Stimulated activated naive CD8-positive, alpha-beta T cell treated with anti-CD3 and anti-CD28 coated beads, Interleukin-15, amount 100 ng/mL, for 72 hours (primary cell): ENCODE results near the gene POLR3K.

Experiments
- ATAC-seq: fragments of 150-1000 bp; cut with Tn5 transposase; 2 replicates; pipeline ENCODE4 v1.10.0; 2021; ENCODE audit warnings: mild to moderate bottlenecking, moderate library complexity
- DNase-seq, 2 donors: peaks; one replicate each; pipeline ENCODE4 v3.0.0; 2021 to 2022
- H3K27ac Mint-ChIP-seq, 2 donors: one replicate each; pipeline ENCODE4 v1.8.0; 2022; ENCODE audit warnings: mild to moderate bottlenecking in 2 of 2, mixed read lengths in 2 of 2, moderate library complexity in 2 of 2
- H3K27me3 Mint-ChIP-seq: one replicate; pipeline ENCODE4 v1.8.0; 2022; ENCODE audit warnings: mixed read lengths
- H3K4me1 Mint-ChIP-seq: one replicate; pipeline ENCODE4 v1.8.0; 2022; ENCODE audit warnings: mild to moderate bottlenecking, mixed read lengths
- H3K4me3 Mint-ChIP-seq, 2 donors: one replicate each; pipeline ENCODE4 v1.8.0; 2022; ENCODE audit warnings: mild to moderate bottlenecking in 2 of 2, mixed read lengths in 2 of 2, moderate library complexity in 1 of 2
- H3K9me3 Mint-ChIP-seq, 2 donors: one replicate each; pipeline ENCODE4 v1.8.0; 2022; ENCODE audit warnings: mixed read lengths in 2 of 2

POLR3K gene

DNA sequence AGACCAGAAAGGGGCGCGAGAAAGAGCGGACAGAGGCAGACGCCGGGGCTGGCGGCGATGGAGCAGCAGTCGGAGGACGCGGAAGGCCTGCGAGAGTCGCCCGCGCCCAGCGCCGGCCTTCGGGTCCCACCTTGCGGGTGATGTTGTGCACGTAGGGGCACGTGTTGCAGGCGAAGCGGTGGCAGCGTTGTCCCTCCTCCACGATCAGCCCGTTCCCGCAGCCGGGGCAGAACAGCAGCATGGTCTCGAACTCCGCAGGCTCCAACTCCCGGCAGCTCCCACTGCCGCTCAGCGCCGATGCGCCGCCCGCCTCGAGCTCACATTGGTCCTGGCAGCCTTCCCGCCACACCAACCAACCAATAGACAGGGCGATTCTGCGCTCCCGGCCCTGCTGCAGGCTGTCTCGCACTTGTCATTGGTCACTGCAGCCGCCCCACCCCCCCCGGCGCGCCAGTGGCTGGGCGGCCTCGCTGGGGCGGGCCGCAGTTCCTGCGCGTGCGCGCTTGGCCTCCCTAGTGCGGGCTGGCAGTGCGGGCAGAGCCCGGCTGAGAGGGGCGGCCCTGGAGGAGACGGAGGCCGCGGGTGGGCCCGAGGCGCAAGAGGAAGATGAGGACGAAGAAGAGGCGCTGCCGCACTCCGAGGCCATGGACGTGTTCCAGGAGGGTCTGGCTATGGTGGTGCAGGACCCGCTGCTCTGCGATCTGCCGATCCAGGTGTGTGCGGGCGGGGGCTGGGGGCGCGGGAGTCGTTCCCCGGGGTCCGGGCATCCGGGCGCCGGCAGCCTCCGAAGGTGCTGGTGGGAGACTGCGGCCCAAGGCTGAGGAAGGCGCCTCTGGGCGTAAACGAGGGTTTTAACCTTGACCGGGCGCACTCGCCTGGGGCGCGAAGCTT, at the start of gene POLR3K, which contains the start of gene SNRNP25:
Gene POLR3K (minus strand): TSS at position 263 of the 891 bp plus-strand sequence. CDS start 22 bp downstream, at position 241.
Gene SNRNP25 (plus strand): TSS at position 483 of the 891 bp plus-strand sequence. CDS start 189 bp downstream, at position 672.
- Mint-ChIP-seq H3K9me3 (no peaks in the 10 kb centered on the region), H3K27ac (peak within 1 kb of the TSS; percentile 96 to 98), H3K4me1 (peaks cover 35% of the 10 kb centered on the region)

DNA sequence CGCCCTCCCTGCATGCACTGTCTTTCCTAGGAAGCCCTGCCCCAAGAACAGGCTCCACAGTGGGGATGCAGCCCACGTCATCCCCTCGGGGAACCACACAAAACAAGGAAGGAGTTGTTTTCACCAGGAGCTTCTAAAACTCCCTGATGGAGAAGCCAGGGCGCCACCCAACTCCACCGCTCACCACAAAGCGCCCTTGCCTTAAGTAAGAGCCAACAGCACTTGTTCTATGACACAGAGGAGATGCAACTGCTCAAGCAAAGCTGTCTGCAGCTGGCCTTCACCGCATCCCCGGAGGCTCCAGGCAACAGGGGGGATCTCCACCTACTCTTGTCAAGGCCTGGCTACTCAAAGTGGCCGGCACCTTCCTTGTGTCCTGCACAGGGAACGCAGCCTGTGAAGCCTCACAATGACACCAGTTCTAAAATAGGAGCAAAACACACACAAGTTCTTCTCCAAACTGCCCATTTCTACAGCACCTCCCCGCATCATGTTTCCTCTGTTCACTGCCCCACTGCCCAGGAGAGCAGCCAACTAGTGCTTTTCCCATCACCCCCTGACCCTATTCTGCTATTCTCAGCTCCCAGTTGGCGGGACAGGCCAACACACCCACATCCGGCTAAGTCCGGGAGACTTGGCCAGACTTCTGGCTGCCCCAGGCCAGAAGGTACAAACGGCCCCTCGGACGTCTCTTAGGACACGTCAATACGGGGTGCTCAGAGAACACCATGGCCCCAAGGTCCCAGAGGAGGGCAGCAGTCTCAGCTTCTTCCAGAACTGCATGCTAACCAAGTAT, 48.9 kb upstream of the POLR3K start:
- Mint-ChIP-seq H3K27ac (no peak overlapping the region), H3K4me3 (no peak overlapping the region), H3K27me3 (no peaks in the 10 kb centered on the region), H3K4me1 (peaks cover 8% of the 10 kb centered on the region), H3K9me3 (no peaks in the 10 kb centered on the region)
- DNase-seq: no peak
- no peak for ATAC-seq

More for the DNA sequence above, at the start of gene POLR3K, which contains the start of gene SNRNP25:
- ATAC-seq (peak; percentile 98), DNase-seq (peak; percentile 98)
- Mint-ChIP-seq H3K4me3 (peak within 1 kb of the TSS; percentile 91 to 100), H3K27me3 (no peaks in the 10 kb centered on the region)

DNA sequence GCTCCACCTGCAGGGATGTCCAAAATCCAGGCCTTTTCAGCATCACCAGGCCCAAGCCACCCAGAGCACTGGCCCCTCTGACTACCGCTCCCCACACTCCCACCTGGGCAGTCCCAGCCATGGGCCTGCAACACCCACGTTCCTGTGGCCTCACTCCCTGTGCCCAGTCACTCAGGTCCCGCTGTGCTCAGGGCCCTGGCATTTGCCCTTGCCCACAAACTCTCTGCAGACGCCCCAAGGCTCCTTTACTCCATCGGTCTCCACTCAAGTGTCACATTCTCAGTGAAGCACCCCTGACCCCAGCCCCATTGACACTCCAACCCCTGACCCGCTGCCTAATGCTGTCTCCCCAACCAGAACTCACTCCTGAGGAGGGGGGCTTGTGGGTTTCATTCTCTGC, 48.2 kb upstream of the POLR3K start:
- Mint-ChIP-seq H3K27ac (peak overlapping the region in 1 of 2 donors; percentile 19), H3K4me3 (no peak overlapping the region), H3K9me3 (no peaks in the 10 kb centered on the region), H3K27me3 (no peaks in the 10 kb centered on the region), H3K4me1 (peaks cover 14% of the 10 kb centered on the region)
- ATAC-seq (no peak), DNase-seq (no peak)

DNA sequence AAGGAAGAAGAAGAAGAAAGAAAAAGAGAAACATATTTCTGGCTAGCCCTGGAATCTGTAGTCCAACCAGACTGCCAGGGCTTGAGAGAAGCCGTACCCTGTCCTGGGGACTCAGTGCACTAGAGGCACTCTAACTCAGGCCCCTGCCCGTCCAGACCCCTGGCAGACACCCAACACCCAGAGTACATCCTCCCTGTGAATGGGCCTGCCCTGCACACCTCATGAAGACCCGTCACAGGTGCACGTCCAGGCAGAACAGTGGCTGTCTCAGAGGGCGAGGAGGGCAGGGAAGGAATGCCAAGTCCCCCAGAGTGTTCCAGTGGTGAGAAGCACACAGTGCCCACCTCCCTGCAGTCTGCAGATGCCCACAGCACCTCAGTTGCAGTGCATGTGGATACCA, 47.6 kb upstream of the POLR3K start:
- H3K4me1 Mint-ChIP-seq: peaks cover 14% of the 10 kb centered on the region
- H3K27ac Mint-ChIP-seq: no peak overlapping the region
- H3K4me3 Mint-ChIP-seq: no peak overlapping the region
- no peaks in the 10 kb centered on the region for H3K27me3 Mint-ChIP-seq
- no peak for ATAC-seq
- H3K9me3 Mint-ChIP-seq: no peaks in the 10 kb centered on the region
- no peak for DNase-seq

DNA sequence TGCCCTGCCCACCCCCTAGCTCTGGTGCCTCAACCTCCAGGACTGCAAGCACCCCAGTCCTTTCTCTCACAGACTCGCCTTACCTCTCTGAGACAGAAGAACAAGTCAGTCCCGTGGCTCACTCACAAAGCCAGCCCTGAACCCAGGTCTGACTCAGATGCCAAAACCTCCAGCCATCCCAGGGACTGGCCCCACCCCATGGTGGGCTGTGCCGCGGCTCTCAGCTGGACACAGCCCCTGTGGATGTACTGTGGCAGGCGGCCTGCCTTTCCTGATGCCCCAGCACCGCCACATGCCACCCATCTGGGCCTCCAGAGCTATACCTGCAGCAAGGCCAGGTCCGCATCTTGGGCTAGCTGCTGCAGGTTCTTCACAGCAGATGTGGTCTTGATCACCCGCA, 44.4 kb upstream of the POLR3K start:
- ATAC-seq (no peak), DNase-seq (no peak)
- Mint-ChIP-seq H3K27me3 (no peaks in the 10 kb centered on the region), H3K4me3 (no peak overlapping the region), H3K9me3 (no peaks in the 10 kb centered on the region), H3K27ac (no peak overlapping the region), H3K4me1 (peaks cover 14% of the 10 kb centered on the region)

DNA sequence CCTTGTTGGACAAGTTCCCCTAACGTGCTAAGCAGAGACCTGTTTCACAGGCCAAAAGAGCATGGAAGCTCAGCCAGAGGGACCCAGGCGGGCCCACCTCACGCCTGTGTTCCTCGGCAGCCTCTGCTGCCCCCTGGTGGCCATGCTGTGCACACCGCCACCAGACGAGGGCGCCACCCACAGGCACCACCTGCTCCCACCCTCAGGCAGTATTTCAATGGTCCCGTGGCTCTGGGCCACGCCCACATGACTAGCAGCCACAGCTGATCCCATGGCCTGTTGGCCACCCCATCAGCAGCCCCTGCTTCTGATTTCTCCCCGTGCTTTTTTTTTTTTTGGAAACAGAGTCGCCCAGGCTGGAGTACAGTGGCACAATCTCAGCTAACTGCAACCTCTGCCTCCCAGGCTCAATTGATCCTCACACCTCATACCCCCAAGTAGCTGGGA, 43.5 kb upstream of the POLR3K start:
- Mint-ChIP-seq H3K9me3 (no peaks in the 10 kb centered on the region), H3K4me1 (peaks cover 14% of the 10 kb centered on the region), H3K4me3 (no peak overlapping the region), H3K27ac (peak overlapping the region in 1 of 2 donors; percentile 80), H3K27me3 (no peaks in the 10 kb centered on the region)
- DNase-seq (peak; percentile 93), ATAC-seq (peak; percentile 97)

DNA sequence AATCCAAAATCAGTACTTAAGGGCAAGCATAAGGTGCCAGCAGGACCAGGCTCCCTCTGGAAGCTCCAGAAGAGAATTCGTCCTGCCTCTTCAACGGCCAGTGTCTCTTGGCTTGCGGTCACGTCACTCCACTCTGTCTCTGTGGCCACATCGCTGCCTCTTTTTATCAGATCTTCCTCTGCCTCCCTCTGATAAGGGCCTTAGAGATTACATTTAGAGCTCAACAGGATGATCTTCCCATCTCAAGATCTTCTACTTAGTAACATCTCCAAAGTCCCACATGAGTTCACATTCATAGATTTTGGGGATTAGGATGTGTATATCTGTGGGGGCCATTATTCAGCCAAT, 41.5 kb upstream of the POLR3K start:
- Mint-ChIP-seq H3K4me3 (no peak overlapping the region), H3K27ac (peak overlapping the region in 1 of 2 donors; percentile 75), H3K27me3 (no peaks in the 10 kb centered on the region), H3K4me1 (peaks cover 14% of the 10 kb centered on the region), H3K9me3 (no peaks in the 10 kb centered on the region)
- ATAC-seq: no peak
- DNase-seq: no peak

DNA sequence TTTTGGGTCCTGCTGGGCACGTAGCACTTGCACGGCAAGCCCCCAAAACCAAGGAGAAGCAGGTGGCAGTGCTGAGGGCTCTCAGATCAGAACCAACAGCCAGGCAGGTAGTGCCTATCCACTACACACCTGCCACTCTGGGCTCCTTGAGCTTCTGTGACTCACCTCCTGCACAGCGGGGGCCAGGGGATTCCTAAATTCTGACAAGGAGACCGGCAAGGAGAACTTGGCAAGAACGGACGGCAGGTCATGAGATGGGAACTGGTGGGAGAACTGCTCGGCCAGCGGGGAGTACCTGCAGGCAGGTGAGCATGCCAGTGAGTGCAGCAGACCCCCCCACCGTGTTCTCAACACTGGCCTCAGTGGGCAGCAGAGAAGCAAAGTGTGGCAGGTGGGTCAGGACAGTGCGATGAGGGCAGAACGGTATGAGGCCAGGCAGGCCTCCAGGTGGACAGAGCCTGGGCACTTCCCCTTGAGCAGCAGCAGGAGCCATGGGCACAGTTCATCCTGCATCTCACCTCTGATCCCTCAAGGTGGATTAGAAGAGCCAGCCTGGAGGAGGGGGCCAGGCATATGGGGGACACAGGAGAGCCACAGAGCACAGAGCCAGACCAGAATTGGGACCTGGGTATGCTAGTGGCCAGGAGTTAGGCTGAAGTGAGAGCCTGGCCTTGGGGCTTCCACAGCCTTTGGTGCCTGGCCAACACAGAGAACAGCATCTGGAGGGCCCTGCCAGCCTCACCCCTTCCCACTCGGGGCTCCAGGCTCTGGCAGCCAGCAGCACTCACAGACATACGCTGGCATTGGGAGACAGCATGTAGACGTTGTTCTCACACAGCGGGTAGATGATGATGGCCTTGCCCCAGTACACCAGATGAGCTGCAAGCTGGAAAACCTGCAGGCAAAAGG, 39.3 kb upstream of the POLR3K start:
- Mint-ChIP-seq H3K9me3 (no peaks in the 10 kb centered on the region), H3K27me3 (no peaks in the 10 kb centered on the region), H3K27ac (peak overlapping the region in 1 of 2 donors; percentile 78), H3K4me3 (no peak overlapping the region), H3K4me1 (peaks cover 11% of the 10 kb centered on the region)
- ATAC-seq: no peak
- no peak for DNase-seq

DNA sequence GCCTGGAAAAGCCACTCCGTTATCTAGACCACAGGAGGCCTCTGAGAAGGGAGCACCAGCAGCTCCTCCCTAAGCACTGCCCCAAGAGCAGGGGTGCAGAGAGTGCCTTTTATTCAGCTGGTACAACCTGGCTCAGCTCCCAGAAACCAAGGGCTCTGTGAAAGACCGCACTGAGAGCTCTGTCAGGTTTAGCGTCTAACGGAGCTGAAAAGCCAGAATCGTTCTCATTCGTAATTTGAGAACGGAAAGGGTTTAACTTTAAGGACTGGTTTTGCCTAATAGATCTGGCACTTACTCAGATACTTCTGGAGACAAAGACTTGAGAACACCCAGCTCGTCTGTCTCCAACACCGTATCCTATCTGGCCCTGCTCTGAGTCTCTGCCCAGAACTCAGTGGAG, 38.1 kb upstream of the POLR3K start:
- Mint-ChIP-seq H3K9me3 (no peaks in the 10 kb centered on the region), H3K27ac (no peak overlapping the region), H3K27me3 (no peaks in the 10 kb centered on the region), H3K4me3 (no peak overlapping the region), H3K4me1 (peaks cover under 1% of the 10 kb centered on the region)
- no peak for DNase-seq
- ATAC-seq: no peak

DNA sequence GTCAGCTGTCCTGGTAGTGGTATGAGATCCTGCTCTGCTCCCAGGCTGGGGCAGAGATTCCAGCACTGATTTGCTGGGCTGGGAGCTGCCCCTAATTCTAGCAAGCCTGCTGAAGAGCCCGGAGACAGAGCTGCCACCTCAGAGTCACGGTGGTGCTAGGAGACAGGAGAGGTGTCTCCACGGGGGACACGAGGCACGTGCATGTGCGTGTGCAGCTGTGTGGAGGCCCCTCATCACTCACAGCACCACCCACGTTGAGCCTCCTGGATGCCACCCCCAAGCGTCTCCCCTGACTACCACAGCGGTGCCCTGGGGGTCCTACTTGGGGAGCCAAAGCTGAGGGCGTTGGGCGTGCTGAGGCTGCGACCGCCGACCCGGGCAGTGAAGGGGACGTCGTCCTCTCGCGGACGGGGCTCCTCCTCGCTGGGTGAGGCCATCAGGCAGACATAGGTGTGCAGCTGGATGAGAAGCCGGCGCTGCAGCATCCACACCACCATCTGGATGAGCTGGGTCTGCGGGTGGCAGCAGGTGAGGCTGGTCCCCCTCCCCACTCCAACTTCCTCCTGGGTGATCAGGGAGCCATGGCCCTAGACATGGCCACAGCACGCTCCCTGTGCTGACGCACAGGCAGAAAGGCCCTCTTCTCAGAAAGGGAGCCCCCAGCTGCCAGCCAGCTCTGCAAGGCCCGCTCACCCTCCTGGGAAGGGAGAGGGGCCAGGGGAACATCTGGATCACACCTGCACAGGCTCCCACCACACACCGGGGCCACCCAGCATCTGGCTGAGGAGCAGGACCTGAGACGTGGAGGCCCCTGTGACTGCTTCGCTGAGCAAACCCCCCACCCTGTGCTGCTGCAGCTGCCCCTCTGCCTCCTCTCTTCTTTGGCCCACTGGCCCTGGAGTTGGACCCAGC, 36.2 kb upstream of the POLR3K start:
- DNase-seq: no peak
- Mint-ChIP-seq H3K27me3 (no peaks in the 10 kb centered on the region), H3K4me1 (peaks cover 19% of the 10 kb centered on the region), H3K9me3 (no peaks in the 10 kb centered on the region), H3K4me3 (no peak overlapping the region), H3K27ac (peak overlapping the region in 1 of 2 donors; percentile 12)
- no peak for ATAC-seq

DNA sequence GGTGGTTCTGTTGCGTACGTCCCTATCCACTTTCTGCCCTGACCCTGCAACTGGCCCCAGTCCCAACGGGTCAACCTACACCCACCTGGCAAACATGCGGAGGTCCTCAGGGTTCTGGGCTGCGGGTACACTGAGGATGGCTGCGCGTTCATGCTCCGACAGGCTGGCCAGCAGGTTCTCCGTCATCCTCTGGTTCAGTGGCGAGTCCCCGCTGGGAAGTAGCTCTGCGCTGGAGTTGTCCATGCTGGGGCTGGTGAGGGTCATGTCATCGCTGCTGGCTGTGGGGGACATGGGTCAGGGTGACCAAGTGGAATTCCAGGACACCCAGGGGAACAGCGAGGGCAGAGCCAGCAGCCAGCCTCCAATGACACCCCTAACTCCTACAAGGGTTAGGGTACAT, 35.2 kb upstream of the POLR3K start:
- Mint-ChIP-seq H3K4me3 (no peak overlapping the region), H3K4me1 (peaks cover 30% of the 10 kb centered on the region), H3K27ac (no peak overlapping the region), H3K9me3 (no peaks in the 10 kb centered on the region), H3K27me3 (no peaks in the 10 kb centered on the region)
- DNase-seq (no peak), ATAC-seq (no peak)

DNA sequence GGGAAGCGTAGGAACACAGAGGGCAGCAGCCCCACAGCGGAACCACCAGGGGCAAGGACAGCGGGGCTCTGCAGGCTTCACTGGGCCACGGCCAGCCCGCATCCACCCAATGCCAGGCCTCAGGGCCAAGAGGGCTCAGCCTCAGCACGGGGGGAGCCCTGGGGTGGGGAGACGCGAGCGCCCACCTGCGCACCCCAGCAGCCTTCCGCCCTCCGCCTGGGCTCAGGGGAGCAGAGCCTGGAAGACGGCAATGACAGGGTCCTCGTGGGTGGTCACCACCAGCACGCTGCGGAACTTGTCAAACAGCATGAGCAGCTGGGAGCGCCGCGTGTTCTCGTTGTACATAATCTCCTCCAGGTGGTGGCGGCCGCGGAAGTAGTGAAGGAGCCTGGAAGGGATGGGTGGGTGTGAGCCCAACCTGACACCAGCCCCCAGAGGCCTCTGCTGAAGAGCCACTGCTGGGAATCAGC, 33.1 kb upstream of the POLR3K start:
- no peak for ATAC-seq
- H3K27ac Mint-ChIP-seq: peak overlapping the region; percentile 57 to 75
- peaks cover 45% of the 10 kb centered on the region for H3K4me1 Mint-ChIP-seq
- H3K27me3 Mint-ChIP-seq: no peaks in the 10 kb centered on the region
- H3K9me3 Mint-ChIP-seq: no peaks in the 10 kb centered on the region
- DNase-seq: no peak
- no peak overlapping the region for H3K4me3 Mint-ChIP-seq

DNA sequence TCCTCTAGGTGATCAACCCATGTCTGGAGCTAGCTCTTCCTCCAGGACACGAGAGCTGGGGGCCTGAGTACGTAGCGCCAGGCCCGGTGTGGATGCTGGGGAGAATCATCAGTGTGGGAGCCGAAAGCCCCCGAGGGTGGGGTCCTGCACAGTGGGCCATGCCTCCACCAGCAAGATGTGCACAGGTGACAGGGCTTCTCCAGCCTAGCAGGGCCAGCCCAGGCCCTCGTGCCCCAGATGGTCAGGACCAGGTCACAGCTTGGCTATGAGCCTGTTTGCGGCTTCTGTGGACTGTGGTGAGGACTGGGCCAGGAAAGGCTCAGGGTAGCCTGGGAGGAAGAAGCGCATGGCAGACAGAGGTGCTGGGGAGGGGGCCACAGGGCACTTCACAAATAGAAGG, 32.5 kb upstream of the POLR3K start:
- Mint-ChIP-seq H3K27me3 (no peaks in the 10 kb centered on the region), H3K4me1 (peaks cover 45% of the 10 kb centered on the region), H3K9me3 (no peaks in the 10 kb centered on the region), H3K27ac (peak overlapping the region; percentile 57 to 75), H3K4me3 (no peak overlapping the region)
- DNase-seq (no peak), ATAC-seq (no peak)

DNA sequence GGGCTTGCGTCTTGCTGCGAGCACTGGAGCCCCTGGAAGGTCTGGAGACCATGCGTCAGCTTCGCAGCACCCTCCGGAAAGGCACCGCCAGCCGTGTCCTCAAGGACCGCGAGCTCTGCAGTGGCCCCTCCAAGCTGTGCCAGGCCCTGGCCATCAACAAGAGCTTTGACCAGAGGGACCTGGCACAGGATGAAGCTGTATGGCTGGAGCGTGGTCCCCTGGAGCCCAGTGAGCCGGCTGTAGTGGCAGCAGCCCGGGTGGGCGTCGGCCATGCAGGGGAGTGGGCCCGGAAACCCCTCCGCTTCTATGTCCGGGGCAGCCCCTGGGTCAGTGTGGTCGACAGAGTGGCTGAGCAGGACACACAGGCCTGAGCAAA, 32.0 kb upstream of the POLR3K start:
- ATAC-seq: no peak
- Mint-ChIP-seq H3K27ac (peak overlapping the region; percentile 70 to 93), H3K9me3 (no peaks in the 10 kb centered on the region), H3K4me3 (peak overlapping the region; percentile 67 to 71), H3K4me1 (peaks cover 48% of the 10 kb centered on the region), H3K27me3 (no peaks in the 10 kb centered on the region)
- no peak for DNase-seq
